Panc1 (cell line): ENCODE data around the gene AGBL4. TPM values are rescaled to one million over a fixed set of nuclear protein-coding genes. Genes with fewer than 3 reads are reported as not detected.

Experiments used
- total RNA-seq: library from RNA; stranded (reverse); gene quantifications from one replicate; pipeline ENCODE4 v1.2.1, GENCODE V29; 2021; ENCODE audit not compliant: unreplicated experiment

AGBL4 gene
- total RNA-seq, 1 experiment from 2014 or later, result not detected

Other genes with a start within 250 kb of the AGBL4 start
- gene ELAVL4, start 85.0 kb upstream of the AGBL4 start, total RNA-seq, result not detected